ENCODE measurements around the gene PPM1M.
A peak's percentile ranks its signal among the peaks of the same experiment; 100 is the strongest.

Gene PPM1M

GRCh38 chr3:52237006-52237656 lies 8.4 kb upstream of the PPM1M start:
- H3K4me1 ChIP-seq (ENCODE audit: control insufficient read depth in 5 of 5, insufficient read depth in 5 of 5, low read length in 5 of 5) = peaks cover 9 to 82% (median 78%) of the 10 kb centered on the region in 5 donors
- H3K9ac ChIP-seq (ENCODE audit: low read length in 5 of 5) = peak overlapping the region in 4 of 5 donors; percentile 50 to 78 (median 68)
- H3K36me3 ChIP-seq (ENCODE audit: control insufficient read depth in 5 of 5, insufficient read depth in 5 of 5, low read length in 5 of 5) = peaks cover 0 to 23% (median 16%) of the 10 kb centered on the region in 5 donors
- H3K27ac ChIP-seq (ENCODE audit: low read depth, low read length) = peak overlapping the region; percentile 96
- no peaks in the 10 kb centered on the region for H3K9me3 ChIP-seq (ENCODE audit: control insufficient read depth in 5 of 5, low read length in 5 of 5)
- H3K4me3 ChIP-seq (ENCODE audit: low read depth in 1 of 5, low read length in 5 of 5) = peak overlapping the region; percentile 30 to 88 (median 64)
- no peaks in the 10 kb centered on the region for H3K27me3 ChIP-seq (ENCODE audit: control insufficient read depth in 5 of 5, insufficient read depth in 4 of 5, low read length in 5 of 5)

GRCh38 chr3:52237657-52238172 lies 7.8 kb upstream of the PPM1M start:
- Histone ChIP-seq H3K9me3 (ENCODE audit: control insufficient read depth in 5 of 5, low read length in 5 of 5) (no peaks in the 10 kb centered on the region), H3K27ac (ENCODE audit: low read depth, low read length) (peak overlapping the region; percentile 96), H3K36me3 (ENCODE audit: control insufficient read depth in 5 of 5, insufficient read depth in 5 of 5, low read length in 5 of 5) (peaks cover 0 to 18% (median 11%) of the 10 kb centered on the region in 5 donors), H3K4me1 (ENCODE audit: control insufficient read depth in 5 of 5, insufficient read depth in 5 of 5, low read length in 5 of 5) (peaks cover 8 to 77% (median 72%) of the 10 kb centered on the region in 5 donors), H3K4me3 (ENCODE audit: low read depth in 1 of 5, low read length in 5 of 5) (peak overlapping the region; percentile 78 to 91 (median 88)), H3K9ac (ENCODE audit: low read length in 5 of 5) (peak overlapping the region; percentile 50 to 78 (median 62)), H3K27me3 (ENCODE audit: control insufficient read depth in 5 of 5, insufficient read depth in 4 of 5, low read length in 5 of 5) (no peaks in the 10 kb centered on the region)

GRCh38 chr3:52238193-52238760 lies 7.3 kb upstream of the PPM1M start:
- H3K27me3 ChIP-seq (ENCODE audit: control insufficient read depth in 5 of 5, insufficient read depth in 4 of 5, low read length in 5 of 5) = no peaks in the 10 kb centered on the region
- peak overlapping the region; percentile 96 for H3K27ac ChIP-seq (ENCODE audit: low read depth, low read length)
- peaks cover 8 to 71% (median 66%) of the 10 kb centered on the region in 5 donors for H3K4me1 ChIP-seq (ENCODE audit: control insufficient read depth in 5 of 5, insufficient read depth in 5 of 5, low read length in 5 of 5)
- H3K9ac ChIP-seq (ENCODE audit: low read length in 5 of 5) = peak overlapping the region; percentile 52 to 78 (median 74)
- no peaks in the 10 kb centered on the region for H3K9me3 ChIP-seq (ENCODE audit: control insufficient read depth in 5 of 5, low read length in 5 of 5)
- H3K4me3 ChIP-seq (ENCODE audit: low read depth in 1 of 5, low read length in 5 of 5) = peak overlapping the region; percentile 78 to 91 (median 88)
- H3K36me3 ChIP-seq (ENCODE audit: control insufficient read depth in 5 of 5, insufficient read depth in 5 of 5, low read length in 5 of 5) = peaks cover 0 to 15% (median 10%) of the 10 kb centered on the region in 5 donors

GRCh38 chr3:52238761-52239701 lies 6.5 kb upstream of the PPM1M start, which contains the start of gene TWF2:
Gene TWF2, minus strand, starts transcription at chr3:52239158. Its CDS starts 142 bp downstream, at chr3:52239016.
- peaks cover 0 to 3% (median 0%) of the 10 kb centered on the region in 5 donors for H3K9me3 ChIP-seq (ENCODE audit: control insufficient read depth in 5 of 5, low read length in 5 of 5)
- peak within 1 kb of the TSS; percentile 52 to 87 (median 83) for H3K9ac ChIP-seq (ENCODE audit: low read length in 5 of 5)
- H3K36me3 ChIP-seq (ENCODE audit: control insufficient read depth in 5 of 5, insufficient read depth in 5 of 5, low read length in 5 of 5) = peaks cover 0 to 14% (median 7%) of the 10 kb centered on the region in 5 donors
- peak within 1 kb of the TSS; percentile 96 for H3K27ac ChIP-seq (ENCODE audit: low read depth, low read length)
- H3K4me3 ChIP-seq (ENCODE audit: low read depth in 1 of 5, low read length in 5 of 5) = peak within 1 kb of the TSS; percentile 78 to 91 (median 88)
- H3K27me3 ChIP-seq (ENCODE audit: control insufficient read depth in 5 of 5, insufficient read depth in 4 of 5, low read length in 5 of 5) = no peaks in the 10 kb centered on the region
- H3K4me1 ChIP-seq (ENCODE audit: control insufficient read depth in 5 of 5, insufficient read depth in 5 of 5, low read length in 5 of 5) = peaks cover 8 to 73% (median 64%) of the 10 kb centered on the region in 5 donors

GRCh38 chr3:52240059-52240885 lies 5.3 kb upstream of the PPM1M start:
- peak overlapping the region in 3 of 5 donors; percentile 46 to 88 (median 86) for H3K4me3 ChIP-seq (ENCODE audit: low read depth in 1 of 5, low read length in 5 of 5)
- H3K27me3 ChIP-seq (ENCODE audit: control insufficient read depth in 5 of 5, insufficient read depth in 4 of 5, low read length in 5 of 5) = no peaks in the 10 kb centered on the region
- no peak overlapping the region for H3K9ac ChIP-seq (ENCODE audit: low read length in 5 of 5)
- peak overlapping the region; percentile 96 for H3K27ac ChIP-seq (ENCODE audit: low read depth, low read length)
- H3K36me3 ChIP-seq (ENCODE audit: control insufficient read depth in 5 of 5, insufficient read depth in 5 of 5, low read length in 5 of 5) = peaks cover 0 to 1% (median 0%) of the 10 kb centered on the region in 5 donors
- H3K4me1 ChIP-seq (ENCODE audit: control insufficient read depth in 5 of 5, insufficient read depth in 5 of 5, low read length in 5 of 5) = peaks cover 8 to 73% (median 61%) of the 10 kb centered on the region in 5 donors
- H3K9me3 ChIP-seq (ENCODE audit: control insufficient read depth in 5 of 5, low read length in 5 of 5) = peaks cover 0 to 3% (median 0%) of the 10 kb centered on the region in 5 donors

GRCh38 chr3:52240886-52241370 lies 4.6 kb upstream of the PPM1M start:
- peaks cover 8 to 71% (median 60%) of the 10 kb centered on the region in 5 donors for H3K4me1 ChIP-seq (ENCODE audit: control insufficient read depth in 5 of 5, insufficient read depth in 5 of 5, low read length in 5 of 5)
- peak overlapping the region; percentile 96 for H3K27ac ChIP-seq (ENCODE audit: low read depth, low read length)
- H3K9ac ChIP-seq (ENCODE audit: low read length in 5 of 5) = no peak overlapping the region
- H3K9me3 ChIP-seq (ENCODE audit: control insufficient read depth in 5 of 5, low read length in 5 of 5) = peaks cover 0 to 3% (median 0%) of the 10 kb centered on the region in 5 donors
- no peaks in the 10 kb centered on the region for H3K36me3 ChIP-seq (ENCODE audit: control insufficient read depth in 5 of 5, insufficient read depth in 5 of 5, low read length in 5 of 5)
- no peaks in the 10 kb centered on the region for H3K27me3 ChIP-seq (ENCODE audit: control insufficient read depth in 5 of 5, insufficient read depth in 4 of 5, low read length in 5 of 5)
- H3K4me3 ChIP-seq (ENCODE audit: low read depth in 1 of 5, low read length in 5 of 5) = no peak overlapping the region

GRCh38 chr3:52242039-52242438 lies 3.5 kb upstream of the PPM1M start:
- no peak overlapping the region for H3K4me3 ChIP-seq (ENCODE audit: low read depth in 1 of 5, low read length in 5 of 5)
- H3K27ac ChIP-seq (ENCODE audit: low read depth, low read length) = no peak overlapping the region
- peaks cover 12 to 73% (median 61%) of the 10 kb centered on the region in 5 donors for H3K4me1 ChIP-seq (ENCODE audit: control insufficient read depth in 5 of 5, insufficient read depth in 5 of 5, low read length in 5 of 5)
- no peaks in the 10 kb centered on the region for H3K27me3 ChIP-seq (ENCODE audit: control insufficient read depth in 5 of 5, insufficient read depth in 4 of 5, low read length in 5 of 5)
- H3K36me3 ChIP-seq (ENCODE audit: control insufficient read depth in 5 of 5, insufficient read depth in 5 of 5, low read length in 5 of 5) = no peaks in the 10 kb centered on the region
- no peak overlapping the region for H3K9ac ChIP-seq (ENCODE audit: low read length in 5 of 5)
- peaks cover 0 to 3% (median 0%) of the 10 kb centered on the region in 5 donors for H3K9me3 ChIP-seq (ENCODE audit: control insufficient read depth in 5 of 5, low read length in 5 of 5)

GRCh38 chr3:52243791-52244628 lies 1.5 kb upstream of the PPM1M start:
- Histone ChIP-seq H3K4me3 (ENCODE audit: low read depth in 1 of 5, low read length in 5 of 5) (peak overlapping the region in 1 of 5 donors; percentile 17), H3K9ac (ENCODE audit: low read length in 5 of 5) (no peak overlapping the region), H3K4me1 (ENCODE audit: control insufficient read depth in 5 of 5, insufficient read depth in 5 of 5, low read length in 5 of 5) (peaks cover 5 to 65% (median 47%) of the 10 kb centered on the region in 5 donors)

More at GRCh38 chr3:52243791-52244628, 1.5 kb upstream of the PPM1M start:
- peaks cover 0 to 3% (median 0%) of the 10 kb centered on the region in 5 donors for H3K9me3 ChIP-seq (ENCODE audit: control insufficient read depth in 5 of 5, low read length in 5 of 5)
- peak overlapping the region; percentile 30 for H3K27ac ChIP-seq (ENCODE audit: low read depth, low read length)
- H3K27me3 ChIP-seq (ENCODE audit: control insufficient read depth in 5 of 5, insufficient read depth in 4 of 5, low read length in 5 of 5) = no peaks in the 10 kb centered on the region
- H3K36me3 ChIP-seq (ENCODE audit: control insufficient read depth in 5 of 5, insufficient read depth in 5 of 5, low read length in 5 of 5) = peaks cover 0 to 14% (median 13%) of the 10 kb centered on the region in 5 donors
